Fibroblast of skin of right biceps (primary cell): Measurements from ENCODE around the gene PLCB4.

Experiments
- DNase-seq: peaks from one replicate; pipeline ENCODE4 v3.0.0-alpha.2; 2013

PLCB4 gene

DNA sequence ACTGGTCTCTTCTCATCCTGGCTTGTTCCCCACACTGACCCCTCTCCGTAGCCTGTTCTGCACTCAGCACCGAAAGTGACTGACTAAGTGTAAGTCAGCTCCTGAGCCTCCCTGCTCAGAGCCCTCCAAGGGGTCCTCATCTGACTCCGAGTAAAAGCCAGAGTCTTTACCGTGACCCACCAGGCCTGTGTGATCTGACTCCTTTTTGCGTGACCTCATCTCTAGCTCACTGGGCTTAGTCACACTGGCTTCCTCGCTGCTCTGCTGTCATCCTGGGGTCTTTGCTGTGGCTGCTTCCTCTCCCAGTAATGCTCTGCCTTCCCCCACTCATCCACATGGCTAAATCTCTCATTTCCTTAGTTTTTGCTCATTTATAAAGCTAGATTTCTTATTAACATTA is 116.6 kb downstream of the PLCB4 start:
- DNase-seq = peak; percentile 81

DNA sequence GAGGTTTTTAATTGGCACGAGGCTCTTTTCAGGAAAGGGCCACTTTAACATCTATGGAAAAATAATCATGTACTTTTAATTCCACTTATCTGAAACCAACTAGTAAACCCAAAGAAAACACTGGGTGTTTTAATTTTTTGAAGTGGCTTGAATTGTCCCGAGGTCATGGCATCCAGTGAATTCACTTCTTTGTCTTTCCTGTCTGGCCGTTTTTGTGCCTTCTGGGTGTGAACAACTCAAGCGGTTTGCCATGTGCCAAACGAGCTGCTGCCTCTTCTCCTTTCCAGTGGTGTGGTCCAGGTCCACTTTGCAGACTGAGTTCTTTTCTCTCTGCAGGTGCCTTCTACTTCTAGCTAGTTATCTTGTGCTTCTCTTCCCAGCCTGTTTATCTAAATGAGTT is 117.5 kb downstream of the PLCB4 start:
- DNase-seq = no peak

DNA sequence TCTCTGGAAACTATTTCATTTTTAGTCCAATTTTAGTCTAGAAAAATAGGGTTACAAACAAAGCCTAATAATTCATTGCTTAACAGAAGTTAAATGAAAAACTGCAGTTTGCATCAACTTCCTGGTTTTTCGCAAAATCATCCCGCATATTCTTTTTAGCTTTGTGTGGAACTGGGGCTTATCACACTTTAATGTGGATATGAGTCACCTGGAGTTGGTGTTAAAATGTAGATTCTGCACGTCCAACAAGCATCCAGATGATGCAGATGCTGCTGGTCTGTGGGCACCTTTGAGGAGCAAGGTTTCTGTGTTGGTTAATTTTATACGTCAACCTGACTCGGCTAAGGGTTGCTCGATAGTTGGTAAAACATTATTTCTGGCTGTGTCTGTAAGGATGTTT is 126.1 kb downstream of the PLCB4 start:
- DNase-seq = no peak

GRCh38 chr20:9196110-9196509 is 127.2 kb downstream of the PLCB4 start:
- no peak for DNase-seq

DNA sequence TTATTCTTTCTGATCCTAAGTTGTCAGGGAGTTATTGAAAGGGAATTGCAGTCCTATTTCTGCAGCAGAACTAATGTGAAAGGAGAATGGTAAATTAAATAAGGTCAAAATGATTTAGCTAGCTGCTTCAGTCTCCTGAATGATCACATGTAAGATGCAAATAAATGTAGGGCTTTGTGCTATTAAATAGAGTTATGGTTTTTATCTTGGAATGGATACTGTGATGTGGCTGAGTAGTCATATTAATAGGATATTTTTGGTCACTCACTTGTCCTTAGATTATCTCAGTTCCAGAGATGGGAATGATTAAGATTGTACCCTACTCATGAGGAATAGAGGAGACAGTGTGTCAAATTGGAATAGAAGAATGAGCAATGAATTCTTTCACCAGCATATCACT is 129.6 kb downstream of the PLCB4 start:
- DNase-seq = no peak

GRCh38 chr20:9200196-9200595 is 131.3 kb downstream of the PLCB4 start:
- DNase-seq = peak; percentile 72

DNA sequence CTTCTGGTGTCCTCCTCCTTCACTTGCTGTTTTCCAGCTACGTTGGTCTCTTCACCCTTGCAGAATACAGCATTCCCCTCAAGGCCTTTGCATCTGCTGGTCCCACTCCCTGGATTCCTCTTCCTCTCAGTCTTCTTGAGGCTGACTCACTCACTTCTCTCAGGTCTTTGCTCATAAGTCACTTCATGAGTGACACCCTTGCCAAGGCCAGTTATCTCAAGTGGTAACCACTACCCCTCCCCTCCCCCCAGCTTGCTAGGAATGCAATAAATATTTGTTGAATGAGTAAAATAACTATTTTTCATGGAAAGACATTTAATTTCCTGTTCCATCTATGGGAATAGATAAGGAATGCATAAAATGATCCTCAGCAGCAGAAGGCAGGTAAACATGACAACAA is 131.7 kb downstream of the PLCB4 start:
- peak; percentile 93 for DNase-seq

DNA sequence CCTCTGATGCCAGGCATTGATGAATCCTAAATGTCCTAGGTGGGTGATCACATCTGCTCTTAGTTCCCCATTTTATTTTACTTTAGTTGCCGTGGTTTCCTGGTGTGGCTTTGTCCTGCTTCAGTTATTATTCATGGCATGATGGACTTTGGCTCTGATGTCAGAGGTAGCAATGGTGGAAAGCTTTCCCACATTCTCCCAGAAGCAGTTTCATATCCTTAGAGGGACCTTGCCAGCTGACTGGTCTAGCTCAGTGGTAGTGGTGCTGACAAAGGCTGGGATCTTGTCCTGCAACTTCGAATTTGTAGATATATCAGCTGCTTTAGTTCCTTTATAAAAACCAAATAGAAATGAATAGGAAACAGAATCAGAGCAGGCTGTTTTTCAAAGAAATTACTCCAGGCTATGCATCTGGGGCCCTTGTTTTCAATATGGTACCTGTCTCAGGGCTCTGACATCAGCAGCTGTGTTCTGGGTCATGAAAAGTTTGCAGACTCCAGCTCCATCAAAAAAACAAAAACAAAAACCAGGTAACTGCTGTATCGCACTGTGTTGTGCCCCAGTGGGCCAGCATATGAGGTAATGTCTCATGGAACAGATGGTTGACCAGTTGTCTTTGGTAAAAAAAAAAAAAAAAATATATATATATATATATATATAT is 133.7 kb downstream of the PLCB4 start:
- DNase-seq = peak; percentile 30

GRCh38 chr20:9203081-9203447 is 134.2 kb downstream of the PLCB4 start:
- DNase-seq = no peak

DNA sequence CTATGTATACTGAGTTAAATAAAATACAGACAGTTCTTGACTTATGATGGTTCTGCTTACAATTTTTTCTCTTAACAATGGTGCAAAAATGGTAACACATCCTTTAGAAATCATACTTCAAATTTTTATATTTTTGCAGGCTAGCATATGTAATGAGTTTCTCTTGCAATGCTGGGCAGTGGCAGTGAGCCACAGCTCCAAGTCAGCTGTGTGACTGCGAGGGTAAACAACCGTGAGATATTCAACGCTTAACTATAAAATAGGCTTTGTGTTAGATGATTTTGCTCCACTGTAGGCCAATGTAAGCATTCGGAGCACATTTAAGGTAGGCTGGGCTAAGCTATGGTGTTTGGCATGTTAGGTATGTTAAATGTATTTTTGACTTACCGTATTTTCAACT is 136.1 kb downstream of the PLCB4 start:
- no peak for DNase-seq

DNA sequence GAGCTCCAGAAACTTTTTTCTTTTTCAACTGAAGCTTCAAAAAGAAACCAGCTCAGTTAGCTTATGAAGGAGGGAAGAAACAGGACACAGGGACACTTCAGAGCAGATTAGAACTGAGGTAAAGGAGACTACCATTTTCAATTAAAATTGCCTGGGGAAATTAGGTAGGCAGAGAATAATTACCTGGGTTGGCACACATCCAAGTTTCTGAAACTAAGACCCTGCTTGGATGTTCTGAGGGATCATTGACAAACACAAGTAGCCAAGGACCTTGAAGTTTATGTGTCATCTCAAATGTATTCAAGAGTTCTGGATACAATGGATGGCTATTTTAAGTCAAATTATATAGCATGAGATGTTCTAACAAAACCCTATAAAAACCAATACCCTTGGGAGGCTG is 137.6 kb downstream of the PLCB4 start:
- no peak for DNase-seq

- DNase-seq = no peak
These were observed 138.4 kb downstream of the PLCB4 start for GRCh38 chr20:9207253-9207652.

DNA sequence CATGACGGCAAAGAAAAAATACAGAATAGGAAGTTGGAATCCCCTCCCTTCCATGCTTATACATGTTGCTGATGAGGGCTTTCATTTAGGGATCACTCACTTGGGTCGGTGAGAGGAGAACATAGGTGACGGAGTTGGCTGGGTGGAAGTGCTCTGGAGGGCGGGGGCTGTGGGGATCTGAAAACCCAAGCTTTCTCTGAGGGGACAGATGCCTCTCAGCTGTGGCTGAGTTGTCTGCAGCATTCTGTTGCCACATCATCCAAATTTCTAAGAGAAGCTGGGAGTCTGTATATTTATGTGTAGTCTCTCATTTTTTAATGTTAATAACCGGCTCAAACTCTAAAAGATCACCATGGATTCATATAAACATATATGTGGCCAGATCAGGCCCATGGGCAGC is 141.5 kb downstream of the PLCB4 start:
- no peak for DNase-seq

GRCh38 chr20:9211016-9211760 is 142.3 kb downstream of the PLCB4 start:
- no peak for DNase-seq

GRCh38 chr20:9212735-9213134 is 143.8 kb downstream of the PLCB4 start:
- no peak for DNase-seq

- DNase-seq = peak; percentile 80
These were observed 145.8 kb downstream of the PLCB4 start for GRCh38 chr20:9214685-9215084.

GRCh38 chr20:9215539-9215938 is 146.7 kb downstream of the PLCB4 start:
- DNase-seq = no peak

DNA sequence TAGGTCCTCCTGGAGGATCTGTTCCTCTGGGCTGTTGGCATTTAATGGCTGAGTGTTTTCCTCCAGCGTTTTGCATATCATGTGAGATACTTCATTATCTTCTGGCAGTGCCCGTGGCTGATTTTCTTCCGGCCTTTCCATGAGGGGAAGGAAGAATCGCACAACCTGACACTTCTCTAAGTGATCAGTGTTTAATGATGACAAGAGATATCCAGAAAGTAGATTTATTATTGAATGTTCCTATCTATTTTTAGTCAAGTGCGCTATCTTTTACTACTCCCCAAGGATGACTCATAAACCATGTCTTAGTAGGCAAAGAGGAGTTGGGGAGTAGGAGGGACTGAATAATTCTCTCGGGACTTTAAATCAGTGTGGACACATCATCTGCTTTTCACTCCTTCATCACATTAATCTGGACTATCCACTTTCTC is 149.7 kb downstream of the PLCB4 start:
- peak; percentile 90 for DNase-seq

GRCh38 chr20:9220874-9221547 is 152.1 kb downstream of the PLCB4 start:
- peak; percentile 95 for DNase-seq

DNA sequence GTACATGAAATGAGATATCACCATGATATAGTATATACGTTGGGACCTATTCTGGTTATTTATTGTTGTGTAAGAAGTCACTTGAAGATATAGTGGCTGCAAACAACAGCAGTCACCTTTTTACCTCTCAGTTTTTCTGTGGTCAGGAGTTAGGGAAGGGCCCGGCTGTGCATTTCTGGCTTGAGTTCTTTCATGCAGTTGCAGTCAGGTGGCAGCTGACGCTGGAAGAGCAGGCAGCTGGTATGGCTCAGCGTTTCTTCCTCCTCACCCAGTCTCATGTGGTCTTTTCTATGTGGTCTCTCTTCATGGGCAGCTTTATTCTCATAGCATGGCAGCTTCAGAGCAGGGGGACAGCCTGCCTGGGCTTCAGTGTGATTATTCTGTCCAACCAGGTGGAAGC is 154.4 kb downstream of the PLCB4 start:
- DNase-seq = no peak

GRCh38 chr20:9225879-9226278 is 157.0 kb downstream of the PLCB4 start:
- no peak for DNase-seq

DNA sequence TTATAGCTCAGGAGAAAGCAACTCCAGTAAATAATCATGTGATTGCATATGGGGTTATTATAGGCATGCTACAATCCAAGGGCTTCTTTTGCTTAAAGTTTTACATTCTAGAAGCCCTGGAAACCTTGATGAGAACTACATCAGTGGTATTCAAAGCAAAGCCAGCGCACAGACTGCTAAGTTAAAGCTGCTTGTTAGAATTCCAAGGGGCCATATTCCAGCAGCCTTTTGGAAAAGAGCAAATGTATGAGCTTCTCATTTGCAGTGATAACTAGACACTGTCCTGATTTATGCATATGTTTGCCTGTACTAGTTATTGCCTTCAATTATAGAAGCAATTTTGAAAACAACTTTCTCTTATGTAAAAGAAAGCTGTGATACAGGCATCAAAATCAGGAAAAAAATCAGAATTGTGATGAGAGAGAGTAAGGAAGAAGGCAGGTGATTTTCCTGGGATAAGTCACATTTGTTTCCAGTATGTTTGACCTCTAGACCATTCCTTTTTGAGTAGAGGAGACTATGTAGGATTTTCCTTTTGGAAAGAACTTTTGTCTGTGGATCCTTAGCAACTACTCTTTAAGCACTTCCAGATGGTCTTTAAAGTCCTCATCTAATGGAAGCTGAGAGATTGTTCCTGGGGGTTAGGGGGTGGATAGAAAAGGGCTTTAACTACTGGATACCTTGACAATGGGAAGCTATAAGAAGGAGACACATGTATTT is 159.2 kb downstream of the PLCB4 start:
- no peak for DNase-seq

GRCh38 chr20:9228774-9229450 is 160.0 kb downstream of the PLCB4 start:
- no peak for DNase-seq
